Caco-2 (cell line): ENCODE results near the gene LRRC15. TPM values are rescaled to one million over a fixed set of nuclear protein-coding genes. Genes with fewer than 3 reads are reported as not detected.

Experiments
- BruUV-seq: library from RNA; stranded (reverse); fragments of 400-500 nt; replicated peaks from 2 replicates; lab custom pipeline; 2021; lab: Mats Ljungman, UMichigan
- CTCF ChIA-PET: fragments of 300-600 bp; sonication (Branson Sonifier 250); formaldehyde crosslinking; loops from one replicate; lab custom pipeline; 2022; ENCODE audit warnings: antibody characterized with exemption; lab: Charles Lee
- POLR2A ChIA-PET: fragments of 300-600 bp; sonication (Branson Sonifier 250); formaldehyde crosslinking; loops from one replicate; lab custom pipeline; 2022; ENCODE audit warnings: antibody characterized with exemption; lab: Charles Lee
- DNase-seq, 2 experiments: peaks; one replicate each; pipeline versions ENCODE4 v3.0.0 to v3.0.0-alpha.2; 2020 to 2022
- H3K27me3 ChIP-seq: replicated peaks from 2 replicates; pipeline ENCODE4 v1.6.0; 2011; ENCODE audit warnings: low read length; ENCODE audit not compliant: control insufficient read depth, insufficient read depth
- H3K36me3 ChIP-seq: 2 replicates; pipeline ENCODE4 v1.5.1; 2011; ENCODE audit warnings: low read length; ENCODE audit not compliant: control insufficient read depth, insufficient read depth
- H3K4me1 ChIP-seq: fragments of 250-450 bp; sonication (Bioruptor Pico); 2 replicates; pipeline ENCODE4 v1.5.1; 2020; ENCODE audit warnings: mild to moderate bottlenecking
- H3K4me3 ChIP-seq: 2 replicates; pipeline ENCODE4 v1.5.1; 2011; ENCODE audit warnings: low read depth, mild to moderate bottlenecking, control low read depth, low read length
- H3K9me3 ChIP-seq: fragments of 250-450 bp; sonication (Bioruptor Pico); 2 replicates; pipeline ENCODE4 v1.5.1; 2020; ENCODE audit warnings: mild to moderate bottlenecking, moderate library complexity
- H3K27ac Mint-ChIP-seq: one replicate; pipeline ENCODE4 v1.8.0; 2022; ENCODE audit warnings: mixed read lengths; ENCODE audit not compliant: unreplicated experiment
- H3K27me3 Mint-ChIP-seq: one replicate; pipeline ENCODE4 v1.8.0; 2022; ENCODE audit warnings: mixed read lengths; ENCODE audit not compliant: insufficient read depth, unreplicated experiment
- H3K36me3 Mint-ChIP-seq: one replicate; pipeline ENCODE4 v1.8.0; 2022; ENCODE audit warnings: mild to moderate bottlenecking, mixed read lengths; ENCODE audit not compliant: insufficient read depth, unreplicated experiment
- H3K4me1 Mint-ChIP-seq: one replicate; pipeline ENCODE4 v1.8.0; 2022; ENCODE audit warnings: low read depth, mixed read lengths; ENCODE audit not compliant: unreplicated experiment
- H3K4me3 Mint-ChIP-seq: one replicate; pipeline ENCODE4 v1.8.0; 2022; ENCODE audit warnings: mild to moderate bottlenecking, moderate library complexity, mixed read lengths; ENCODE audit not compliant: unreplicated experiment
- H3K9me3 Mint-ChIP-seq: one replicate; pipeline ENCODE4 v1.8.0; 2022; ENCODE audit warnings: mixed read lengths; ENCODE audit not compliant: unreplicated experiment
- CTCF ChIP-seq, 2 experiments: fragments of 200-600 bp in 1 of 2; IDR thresholded peaks; 1 replicate in 1 of 2; 2 replicates in 1 of 2; pipeline versions ENCODE4 v1.5.1 to v1.8.0; 2011 to 2022; ENCODE audit warnings: antibody characterized with exemption in 1 of 2, control low read depth in 1 of 2, inconsistent platforms in 1 of 2, low read depth in 1 of 2, low read length in 1 of 2, mild to moderate bottlenecking in 1 of 2, moderate library complexity in 1 of 2; ENCODE audit not compliant: insufficient read depth in 1 of 2, severe bottlenecking in 1 of 2, unreplicated experiment in 1 of 2
- intact Hi-C: fragments of 100-400 bp; cut with micrococcal nuclease; formaldehyde crosslinking; loops from one replicate; pipeline ENCODE4 v1.10.0; 2022; ENCODE audit not compliant: unreplicated experiment
- total RNA-seq: library from RNA; stranded (reverse); gene quantifications from 2 replicates; pipeline ENCODE4 v1.2.3, GENCODE V29; 2022

LRRC15 gene
- total RNA-seq, 1 experiment from 2014 or later = 0.09 TPM

GRCh38 chr3:194351952-194352536 lies 17.5 kb downstream of the LRRC15 start:
- intact Hi-C loops = no loop called here
- no peak for TF ChIP-seq CTCF (IDR thresholded peaks at IDR 0.05; ENCODE audit: insufficient read depth in 1 of 2, low read depth in 1 of 2, low read length in 1 of 2, severe bottlenecking in 1 of 2, unreplicated experiment in 1 of 2)
- Mint-ChIP-seq H3K4me1 (no peaks in the 10 kb centered on the region), H3K27ac (no peak overlapping the region), H3K9me3 (no peaks in the 10 kb centered on the region), H3K27me3 (no peaks in the 10 kb centered on the region), H3K36me3 (no peaks in the 10 kb centered on the region), H3K4me3 (no peak overlapping the region)
- H3K36me3 ChIP-seq = no peaks in the 10 kb centered on the region
- H3K4me1 ChIP-seq = no peaks in the 10 kb centered on the region
- no peaks in the 10 kb centered on the region for H3K9me3 ChIP-seq
- H3K27me3 ChIP-seq = no peaks in the 10 kb centered on the region
- no TSS peak for BruUV-seq
- no peak overlapping the region for H3K4me3 ChIP-seq
- CTCF ChIA-PET = no interaction called here
- POLR2A ChIA-PET = no interaction called here
- no peak for DNase-seq

GRCh38 chr3:194351080-194351672 lies 18.4 kb downstream of the LRRC15 start, which contains the start of gene CPN2:
CPN2 (minus strand) TSS chr3:194351328; CDS start chr3:194342702, 8,626 bp downstream.
- intact Hi-C loops = no loop called here
- no peak for TF ChIP-seq CTCF (IDR thresholded peaks at IDR 0.05; ENCODE audit: insufficient read depth in 1 of 2, low read depth in 1 of 2, low read length in 1 of 2, severe bottlenecking in 1 of 2, unreplicated experiment in 1 of 2)
- Mint-ChIP-seq H3K4me1 (no peaks in the 10 kb centered on the region), H3K27me3 (no peaks in the 10 kb centered on the region), H3K36me3 (no peaks in the 10 kb centered on the region), H3K27ac (no peak within 1 kb of the TSS), H3K9me3 (no peaks in the 10 kb centered on the region), H3K4me3 (no peak within 1 kb of the TSS)
- BruUV-seq = no TSS peak
- POLR2A ChIA-PET = no interaction called here
- no peak within 1 kb of the TSS for H3K4me3 ChIP-seq
- no peaks in the 10 kb centered on the region for H3K4me1 ChIP-seq
- DNase-seq = no peak
- no peaks in the 10 kb centered on the region for H3K36me3 ChIP-seq
- no peaks in the 10 kb centered on the region for H3K9me3 ChIP-seq
- CTCF ChIA-PET = interaction anchor here (1.0 kb wide), 1 partner anchor 12 kb away, joined by 5 read pairs; no protein-coding TSS in a partner anchor
- no peaks in the 10 kb centered on the region for H3K27me3 ChIP-seq

GRCh38 chr3:194350726-194351071 lies 18.8 kb downstream of the LRRC15 start:
- no peak for DNase-seq
- Mint-ChIP-seq H3K4me1 (no peaks in the 10 kb centered on the region), H3K27ac (no peak overlapping the region), H3K27me3 (no peaks in the 10 kb centered on the region), H3K4me3 (no peak overlapping the region), H3K36me3 (no peaks in the 10 kb centered on the region), H3K9me3 (no peaks in the 10 kb centered on the region)
- H3K4me3 ChIP-seq = no peak overlapping the region
- TF ChIP-seq CTCF (IDR thresholded peaks at IDR 0.05; ENCODE audit: insufficient read depth in 1 of 2, low read depth in 1 of 2, low read length in 1 of 2, severe bottlenecking in 1 of 2, unreplicated experiment in 1 of 2) = no peak
- CTCF ChIA-PET = interaction anchor here (1.0 kb wide), 1 partner anchor 12 kb away, joined by 5 read pairs; no protein-coding TSS in a partner anchor
- no TSS peak for BruUV-seq
- no peaks in the 10 kb centered on the region for H3K36me3 ChIP-seq
- POLR2A ChIA-PET = interaction anchor here (0.5 kb wide), 1 partner anchor 222 kb away, joined by 3 read pairs; no protein-coding TSS in a partner anchor
- intact Hi-C loops = no loop called here
- H3K9me3 ChIP-seq = no peaks in the 10 kb centered on the region
- H3K4me1 ChIP-seq = no peaks in the 10 kb centered on the region
- H3K27me3 ChIP-seq = no peaks in the 10 kb centered on the region
